GM12873 (cell line): ENCODE results near the gene EED.

Experiments used
- CTCF ChIP-seq: IDR thresholded peaks from 2 replicates; pipeline ENCODE4 v1.5.1; 2012; ENCODE audit warnings: low read depth, mild to moderate bottlenecking, moderate library complexity, low read length, control low read depth; ENCODE audit not compliant: insufficient read depth; ENCODE audit errors: missing control alignments

Gene EED

DNA sequence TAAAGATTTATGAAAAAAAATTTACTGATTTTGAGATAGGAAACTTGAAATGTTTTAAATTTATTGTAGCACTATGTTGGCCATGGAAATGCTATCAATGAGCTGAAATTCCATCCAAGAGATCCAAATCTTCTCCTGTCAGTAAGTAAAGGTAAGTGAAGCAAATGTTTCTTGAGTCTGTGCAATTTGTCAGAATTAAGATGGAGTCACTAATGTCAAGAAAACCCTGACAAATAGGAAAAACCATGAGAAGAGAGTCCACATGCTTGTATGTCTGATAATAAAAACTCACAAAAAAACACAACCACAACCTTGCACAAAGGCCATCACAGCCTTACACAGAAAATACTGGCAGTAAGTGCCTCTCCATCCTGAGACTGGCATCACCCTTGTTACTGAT lies 12.9 kb downstream of the EED start:
- TF ChIP-seq CTCF, result no peak

GRCh38 chr11:86259730-86260129 lies 15.2 kb downstream of the EED start:
- TF ChIP-seq CTCF, result no peak

DNA sequence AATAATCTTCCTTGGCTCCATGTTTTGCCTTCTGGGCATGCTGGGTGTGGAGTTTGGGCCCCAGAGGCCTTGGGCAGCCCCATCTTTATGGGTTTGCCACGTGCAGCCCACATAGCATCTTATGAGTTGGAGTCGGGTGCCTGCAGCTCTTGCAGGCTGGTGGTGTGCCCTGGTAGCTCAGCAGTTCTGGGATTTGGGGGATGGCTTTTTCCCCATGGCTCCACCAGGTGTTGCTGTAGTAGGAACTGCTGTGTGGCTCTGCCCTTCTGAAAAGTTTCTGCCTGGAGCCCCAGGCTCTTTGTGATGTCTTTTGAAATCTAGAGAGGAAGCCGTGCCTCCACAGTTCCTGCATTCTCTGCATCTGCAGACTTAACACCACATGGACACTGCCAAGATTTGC lies 16.8 kb downstream of the EED start:
- no peak for TF ChIP-seq CTCF

DNA sequence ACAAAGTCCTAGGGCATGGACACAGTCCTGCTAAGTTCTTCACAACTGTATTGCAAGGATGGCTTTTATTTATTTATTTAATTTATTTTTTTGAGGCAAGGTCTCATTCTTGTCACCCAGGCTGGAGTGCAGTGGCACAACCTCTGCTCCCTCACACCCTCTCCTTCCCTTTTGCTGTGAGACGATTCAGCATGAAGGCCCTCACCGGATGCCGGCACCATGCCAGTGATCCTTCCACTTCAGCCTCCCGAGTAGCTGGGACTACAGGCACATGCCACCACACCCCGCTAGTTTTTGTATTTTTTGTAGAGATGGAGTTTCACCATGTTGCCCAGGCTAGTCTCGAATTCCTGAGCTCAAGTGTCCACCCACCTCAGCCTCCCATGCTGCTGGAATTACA lies 17.8 kb downstream of the EED start:
- TF ChIP-seq CTCF, result no peak

DNA sequence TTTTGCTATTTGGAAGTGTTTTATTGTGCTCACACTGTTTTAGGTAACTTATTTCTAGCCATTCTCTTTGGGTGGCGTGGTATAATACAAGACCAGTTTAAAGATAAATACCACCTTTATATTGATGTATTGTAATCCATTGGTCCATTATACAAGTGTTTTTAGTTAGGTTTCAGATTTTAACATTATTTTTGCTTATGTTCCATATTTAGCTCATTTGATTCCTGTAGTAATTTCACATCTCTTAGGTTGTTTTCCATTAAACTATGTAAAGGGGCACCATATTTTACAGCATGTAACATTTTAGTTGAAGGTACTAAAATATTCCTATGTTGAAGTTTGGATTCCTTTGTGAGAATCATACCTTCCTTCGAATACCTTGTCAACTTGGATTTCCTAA lies 20.1 kb downstream of the EED start:
- no peak for TF ChIP-seq CTCF

- TF ChIP-seq CTCF, result no peak
These were observed 20.6 kb downstream of the EED start for GRCh38 chr11:86265194-86265593.

DNA sequence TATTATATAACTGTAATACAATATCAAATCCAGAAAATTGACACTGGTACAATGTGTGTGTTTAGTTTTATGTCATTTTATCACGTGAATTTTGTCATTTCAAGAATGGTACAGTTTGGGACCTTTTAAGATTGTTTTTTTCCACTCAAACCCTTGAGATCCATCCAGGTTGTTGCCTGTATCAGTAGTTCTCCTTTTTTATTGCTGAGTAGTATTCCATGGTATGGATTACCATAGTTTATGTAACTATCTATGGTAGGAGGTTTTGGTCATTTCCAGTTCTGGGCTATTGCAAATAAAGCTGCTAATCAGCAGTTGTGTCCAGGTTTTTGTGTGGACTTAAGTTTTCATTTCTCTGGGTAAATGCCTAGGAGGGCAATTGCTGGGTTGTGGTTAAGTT lies 25.1 kb downstream of the EED start:
- TF ChIP-seq CTCF, result no peak

- TF ChIP-seq CTCF, result peak; percentile 35
These were observed 29.9 kb downstream of the EED start for GRCh38 chr11:86274503-86274902.
